OCI-LY3 (cell line): ENCODE data around the gene LRP3.

ENCODE experiments used
- EZH2phosphoT487 ChIP-seq: fragments of 200-600 bp; shearing (Covaris generic); IDR thresholded peaks from 2 replicates; pipeline ENCODE4 v1.6.1; 2018; ENCODE audit warnings: antibody characterized with exemption, mixed run types, low read depth
- TF ChIP-seq, protein P1 (sequence below): fragments of 200-600, 300-600 bp; sonication (generic); IDR thresholded peaks from 2 replicates; pipeline ENCODE4 v1.5.1; 2014; ENCODE audit warnings: antibody characterized with exemption, low read length, low read depth

DNA sequence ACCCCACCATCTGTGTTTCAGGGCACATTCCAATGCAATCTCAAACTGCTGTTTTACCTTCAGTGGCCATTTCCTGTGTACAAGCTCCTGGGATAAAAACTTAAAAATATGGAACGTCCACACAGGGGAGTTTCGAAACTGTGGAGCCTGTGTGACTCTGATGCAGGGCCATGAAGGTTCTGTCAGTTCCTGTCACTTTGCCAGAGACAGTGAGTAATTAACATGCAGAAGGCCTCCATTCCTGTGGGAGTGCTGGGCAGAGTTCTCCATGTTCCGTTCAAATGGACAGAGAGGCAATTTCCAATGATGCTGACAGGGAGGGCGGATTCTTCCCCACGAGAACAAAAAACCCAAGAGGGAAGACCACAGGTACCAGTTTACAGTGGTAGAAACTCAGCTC is 37.8 kb upstream of the LRP3 start:
- no peak for TF ChIP-seq EZH2phosphoT487
- TF ChIP-seq, protein P1, sequence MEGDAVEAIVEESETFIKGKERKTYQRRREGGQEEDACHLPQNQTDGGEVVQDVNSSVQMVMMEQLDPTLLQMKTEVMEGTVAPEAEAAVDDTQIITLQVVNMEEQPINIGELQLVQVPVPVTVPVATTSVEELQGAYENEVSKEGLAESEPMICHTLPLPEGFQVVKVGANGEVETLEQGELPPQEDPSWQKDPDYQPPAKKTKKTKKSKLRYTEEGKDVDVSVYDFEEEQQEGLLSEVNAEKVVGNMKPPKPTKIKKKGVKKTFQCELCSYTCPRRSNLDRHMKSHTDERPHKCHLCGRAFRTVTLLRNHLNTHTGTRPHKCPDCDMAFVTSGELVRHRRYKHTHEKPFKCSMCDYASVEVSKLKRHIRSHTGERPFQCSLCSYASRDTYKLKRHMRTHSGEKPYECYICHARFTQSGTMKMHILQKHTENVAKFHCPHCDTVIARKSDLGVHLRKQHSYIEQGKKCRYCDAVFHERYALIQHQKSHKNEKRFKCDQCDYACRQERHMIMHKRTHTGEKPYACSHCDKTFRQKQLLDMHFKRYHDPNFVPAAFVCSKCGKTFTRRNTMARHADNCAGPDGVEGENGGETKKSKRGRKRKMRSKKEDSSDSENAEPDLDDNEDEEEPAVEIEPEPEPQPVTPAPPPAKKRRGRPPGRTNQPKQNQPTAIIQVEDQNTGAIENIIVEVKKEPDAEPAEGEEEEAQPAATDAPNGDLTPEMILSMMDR: no peak
